Measurements from ENCODE around the gene SMR3A. TPM values are rescaled to one million over a fixed set of nuclear protein-coding genes. Genes with fewer than 3 reads are reported as not detected.

The SMR3A gene
- total and polyA plus RNA-seq, 2 of the 4 experiments (the other 2 are of a cell fraction), result not detected

- TF ChIP-seq MAZ (IDR thresholded peaks at IDR 0.05; ENCODE audit: borderline replicate concordance, low read depth, low read length), result no peak
- no peak for TF ChIP-seq FOS (IDR thresholded peaks at IDR 0.05; ENCODE audit: low read depth, low read length)
- H3K27ac ChIP-seq (ENCODE audit: insufficient read depth, low read length), result no peak within 1 kb of the TSS
- H2AFZ ChIP-seq (replicated peaks; ENCODE audit: low read length, poor library complexity), result no peak within 1 kb of the TSS
- CTCF ChIA-PET, result no interaction called here
- H4K5ac ChIP-seq (ENCODE audit: low read depth, low read length), result no peak within 1 kb of the TSS
- H2BK20ac ChIP-seq (ENCODE audit: low read depth, low read length), result no peak within 1 kb of the TSS
- no peaks in the 10 kb centered on the region for H3K79me1 ChIP-seq (ENCODE audit: low read depth in 1 of 2, low read length in 2 of 2)
- in situ Hi-C loops (cut with MboI; ENCODE audit: low sequenced_read_pairs), result no loop called here
- no peaks in the 10 kb centered on the region for H3K9me1 ChIP-seq (ENCODE audit: insufficient read depth, low read length)
- dilution Hi-C loops (cut with HindIII; ENCODE audit: low sequenced_read_pairs, unreplicated experiment), result no loop called here
- ATAC-seq (ENCODE audit: low read depth), result no peak
- no TSS peak for BruUV-seq (replicated peaks)
- no peak within 1 kb of the TSS for H2AK5ac ChIP-seq (ENCODE audit: low read depth, low read length)
- H4K20me1 ChIP-seq (ENCODE audit: insufficient read depth, low read length), result no peaks in the 10 kb centered on the region
- H3K56ac ChIP-seq (ENCODE audit: extremely low read depth, insufficient read depth, low read length), result no peak within 1 kb of the TSS
- no peaks in the 10 kb centered on the region for H3K36me3 ChIP-seq (ENCODE audit: control insufficient read depth, insufficient read depth, low read length)
- H3K4me2 ChIP-seq (ENCODE audit: low read depth, low read length), result no peak within 1 kb of the TSS
- no peak within 1 kb of the TSS for H3K9ac ChIP-seq (ENCODE audit: low read depth, low read length)
- H3K27me3 ChIP-seq (ENCODE audit: control insufficient read depth, insufficient read depth, low read length), result no peaks in the 10 kb centered on the region
- POLR2A ChIA-PET (ENCODE audit: unreplicated experiment), result no interaction called here
- no peak within 1 kb of the TSS for H3K4me3 ChIP-seq (ENCODE audit: insufficient read depth, low read depth, low read length)
- no peak within 1 kb of the TSS for H3K14ac ChIP-seq (replicated peaks; ENCODE audit: low read depth, low read length)
- no peaks in the 10 kb centered on the region for H3K9me3 ChIP-seq (ENCODE audit: control insufficient read depth, insufficient read depth, low read length)
- no peak within 1 kb of the TSS for H2BK120ac ChIP-seq (ENCODE audit: low read depth, low read length)
- H4K91ac ChIP-seq (ENCODE audit: insufficient read depth, low read depth, low read length), result no peak within 1 kb of the TSS
- no peak within 1 kb of the TSS for H3K4ac ChIP-seq (ENCODE audit: low read depth, low read length)
- no peak within 1 kb of the TSS for H2BK5ac ChIP-seq (ENCODE audit: low read depth, low read length, poor library complexity, severe bottlenecking)
- H2AK9ac ChIP-seq (replicated peaks; ENCODE audit: low read depth, low read length, poor library complexity), result no peak within 1 kb of the TSS
- no peak for DNase-seq
- H3K18ac ChIP-seq (ENCODE audit: low read depth, low read length), result no peak within 1 kb of the TSS
- H3K23ac ChIP-seq (ENCODE audit: low read depth, low read length), result no peak within 1 kb of the TSS
- WGBS, 2 experiments (ENCODE audit: extremely low coverage in 2 of 2, insufficient read length in 1 of 2), result 40% methylated on average over 1 of the region's 3 CpGs; no CpG with 5 or more reads in 1 of the 2 experiments
- H4K8ac ChIP-seq (ENCODE audit: low read depth in 2 of 2, low read length in 2 of 2), result no peak within 1 kb of the TSS
- H2BK15ac ChIP-seq (ENCODE audit: low read depth, low read length), result no peak within 1 kb of the TSS
- intact Hi-C loops (cut with micrococcal nuclease), result no loop called here
- no peaks in the 10 kb centered on the region for H3K4me1 ChIP-seq (ENCODE audit: control insufficient read depth, insufficient read depth, low read length)
Measured at GRCh38 chr4:70334681-70335080, 25.9 kb upstream of the SMR3A start, which contains the start of gene CABS1. CABS1 (plus strand) TSS chr4:70334981; CDS start chr4:70335040, 59 bp downstream.

Measured in IMR-90 (cell line).